Medulla oblongata (tissue), 1 donor: ENCODE data around the gene OAF.
A peak's percentile ranks its signal among the peaks of the same experiment; 100 is the strongest.

Experiments used
- DNase-seq: peaks from one replicate; pipeline ENCODE4 v3.0.0-alpha.2; 2015; ENCODE audit errors: extremely low spot score

OAF gene

DNA sequence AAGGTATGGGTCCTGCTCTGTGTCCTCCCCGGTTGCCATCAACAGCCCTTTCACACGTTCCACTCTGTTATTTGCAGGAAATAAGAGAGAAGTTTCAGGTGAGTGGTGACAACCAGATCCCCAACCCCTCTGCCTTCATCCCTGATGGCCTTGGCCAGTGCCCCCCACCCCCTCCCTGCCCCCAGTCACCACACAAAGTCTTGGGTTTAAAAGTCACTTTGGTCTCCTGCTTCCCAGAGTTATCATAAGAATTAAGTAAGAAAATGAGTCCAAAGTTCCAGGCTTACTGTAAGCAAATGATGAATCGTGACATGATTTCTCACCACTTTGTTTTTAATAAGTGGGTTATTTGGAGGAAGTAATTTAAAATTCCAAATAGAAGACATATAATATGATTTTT lies 9.2 kb upstream of the OAF start:
- no peak for DNase-seq

DNA sequence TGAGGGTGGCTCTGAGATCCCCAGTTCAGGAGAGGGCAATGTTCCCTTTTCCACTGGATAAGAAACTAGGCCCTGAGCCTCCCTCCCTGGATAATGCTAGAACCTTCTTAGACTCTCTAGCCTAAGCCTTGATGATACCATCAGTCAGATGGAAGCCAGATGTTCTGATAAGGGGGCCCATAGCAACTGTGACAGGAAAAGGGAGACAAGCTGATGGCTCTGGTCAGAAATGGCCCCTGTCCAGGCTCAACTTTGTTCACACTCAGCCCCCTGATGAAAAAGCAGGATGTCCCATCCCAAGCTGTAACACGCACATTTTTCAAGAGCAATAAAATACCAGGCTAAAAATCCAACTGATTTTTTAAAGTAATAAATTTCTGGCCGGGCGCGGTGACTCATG lies 7.2 kb upstream of the OAF start:
- DNase-seq: no peak

DNA sequence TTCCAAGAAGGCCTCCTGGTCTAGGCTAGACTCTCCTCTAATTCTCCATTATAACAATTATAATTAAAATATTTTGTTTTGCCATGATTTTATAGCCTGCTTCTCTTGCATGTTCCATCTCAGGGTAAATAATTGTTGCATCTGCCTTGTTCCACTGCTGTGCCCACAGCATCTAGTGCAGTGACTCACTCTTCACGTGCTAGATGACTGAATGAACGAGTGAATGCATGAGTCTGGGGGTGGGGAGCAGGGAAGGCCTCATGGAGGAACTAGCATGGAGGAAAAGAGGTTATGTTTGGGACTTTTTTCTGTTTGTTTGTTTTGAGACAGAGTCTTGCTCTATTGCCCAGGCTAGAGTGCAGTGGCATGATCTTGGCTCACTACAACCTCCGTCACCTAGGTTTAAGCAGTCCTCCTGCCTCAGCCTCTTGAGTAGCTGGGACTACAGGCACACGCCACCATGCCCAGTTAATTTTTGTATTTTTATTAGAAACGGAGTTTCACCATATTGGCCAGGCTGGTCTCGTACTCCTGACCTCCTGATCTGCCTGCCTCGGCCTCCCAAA lies 5.2 kb upstream of the OAF start:
- DNase-seq: no peak

DNA sequence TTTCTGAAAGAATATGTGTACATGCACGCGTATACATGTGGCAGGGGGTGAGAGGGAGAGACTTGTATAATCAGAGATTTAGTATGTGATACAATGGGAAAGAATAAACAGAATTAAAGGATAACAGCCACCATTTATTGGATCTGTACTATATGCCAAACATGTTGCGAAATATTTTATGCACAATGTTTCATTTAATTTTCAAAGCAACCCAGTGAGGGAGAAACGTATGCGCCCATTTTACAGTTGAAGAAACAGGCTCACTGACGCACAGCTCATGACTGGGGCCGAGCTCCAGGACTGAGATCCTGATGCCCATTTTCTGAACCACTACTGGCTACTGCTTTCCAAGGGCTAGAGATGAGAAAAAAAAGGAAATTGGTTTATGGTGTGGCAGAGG lies 3.3 kb upstream of the OAF start:
- DNase-seq: no peak

DNA sequence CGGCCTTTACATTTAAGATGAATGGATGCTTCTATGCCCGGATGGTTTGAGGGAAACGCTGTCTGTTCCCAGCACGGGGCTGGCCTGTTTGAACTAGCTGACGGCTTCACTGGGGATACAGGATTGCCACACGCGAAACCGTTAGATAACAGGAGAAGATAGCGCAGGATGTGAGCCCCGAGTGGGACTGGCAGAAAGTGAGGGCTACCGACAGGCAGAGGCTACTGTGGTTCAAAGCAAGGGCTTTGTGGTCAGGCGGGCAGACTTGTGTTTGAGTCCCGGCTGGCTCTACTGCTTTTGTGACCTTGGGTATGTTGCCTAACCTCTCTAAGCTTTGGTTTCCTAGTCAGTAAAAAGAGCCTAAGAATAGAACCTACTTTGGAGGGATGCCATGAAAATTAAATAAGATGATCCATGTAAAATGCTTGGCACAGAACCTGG lies 2.8 kb upstream of the OAF start:
- DNase-seq: no peak

DNA sequence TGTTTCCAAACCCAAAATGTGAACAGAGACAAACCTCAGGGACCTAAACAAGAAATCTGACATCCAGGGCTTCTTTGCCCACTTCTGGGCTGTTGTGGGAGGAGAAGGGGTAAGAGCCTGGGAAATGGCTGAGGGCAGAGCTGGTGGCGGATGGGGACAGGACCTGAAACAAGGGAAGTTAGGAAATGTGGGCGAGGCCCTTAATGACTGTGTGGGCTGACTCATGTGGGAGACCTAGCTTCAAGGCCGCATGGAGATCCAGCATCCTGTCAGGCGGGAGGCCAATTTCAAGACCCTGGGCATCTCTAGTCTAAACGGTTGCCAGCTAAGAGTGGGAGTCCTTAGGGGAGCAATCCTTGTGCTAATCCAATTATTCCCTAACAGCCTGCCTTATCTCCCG lies 2.1 kb upstream of the OAF start:
- DNase-seq: no peak

DNA sequence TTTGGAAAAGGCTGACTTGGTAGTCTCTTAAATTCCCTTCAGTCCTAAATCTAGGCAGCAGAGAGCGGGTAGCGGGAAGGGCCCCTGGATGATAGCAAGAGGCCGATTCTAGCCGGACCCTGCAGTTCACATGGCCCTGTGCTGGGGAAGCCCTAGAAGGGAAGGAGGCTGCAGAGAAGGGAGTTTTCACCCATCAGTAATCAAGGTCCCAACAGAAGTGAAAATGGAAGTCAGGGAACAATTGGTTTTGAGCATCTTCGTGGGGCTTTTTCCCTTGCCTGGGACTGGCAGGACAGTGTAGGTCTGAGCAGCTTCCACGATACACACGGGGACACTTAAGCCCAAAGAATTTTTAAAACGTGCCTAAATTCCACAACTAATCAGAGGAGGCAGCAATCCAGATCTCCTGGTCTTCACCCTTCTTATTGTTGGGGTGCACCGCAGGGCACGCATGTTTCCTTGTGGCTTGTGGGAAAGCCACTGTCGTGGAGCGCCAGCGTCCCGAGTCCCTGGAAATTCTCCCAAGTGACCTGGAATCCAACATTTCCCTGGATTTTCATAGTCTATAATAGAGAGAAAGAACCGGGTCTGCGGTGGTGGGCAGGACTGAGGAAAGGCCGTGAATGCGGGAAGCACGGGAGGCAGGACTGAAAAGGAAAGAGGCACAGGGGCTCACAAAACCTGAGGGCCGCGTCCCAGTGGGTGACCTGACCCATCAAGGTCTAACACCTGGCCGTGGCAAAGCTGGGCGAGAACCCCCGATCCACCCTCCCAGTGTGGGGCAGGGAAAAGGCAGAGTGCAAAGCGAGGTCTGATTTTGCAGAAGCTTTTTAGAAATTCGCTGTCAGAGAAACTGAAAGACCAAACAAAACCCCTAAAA lies 846 bp upstream of the OAF start:
- no peak for DNase-seq

DNA sequence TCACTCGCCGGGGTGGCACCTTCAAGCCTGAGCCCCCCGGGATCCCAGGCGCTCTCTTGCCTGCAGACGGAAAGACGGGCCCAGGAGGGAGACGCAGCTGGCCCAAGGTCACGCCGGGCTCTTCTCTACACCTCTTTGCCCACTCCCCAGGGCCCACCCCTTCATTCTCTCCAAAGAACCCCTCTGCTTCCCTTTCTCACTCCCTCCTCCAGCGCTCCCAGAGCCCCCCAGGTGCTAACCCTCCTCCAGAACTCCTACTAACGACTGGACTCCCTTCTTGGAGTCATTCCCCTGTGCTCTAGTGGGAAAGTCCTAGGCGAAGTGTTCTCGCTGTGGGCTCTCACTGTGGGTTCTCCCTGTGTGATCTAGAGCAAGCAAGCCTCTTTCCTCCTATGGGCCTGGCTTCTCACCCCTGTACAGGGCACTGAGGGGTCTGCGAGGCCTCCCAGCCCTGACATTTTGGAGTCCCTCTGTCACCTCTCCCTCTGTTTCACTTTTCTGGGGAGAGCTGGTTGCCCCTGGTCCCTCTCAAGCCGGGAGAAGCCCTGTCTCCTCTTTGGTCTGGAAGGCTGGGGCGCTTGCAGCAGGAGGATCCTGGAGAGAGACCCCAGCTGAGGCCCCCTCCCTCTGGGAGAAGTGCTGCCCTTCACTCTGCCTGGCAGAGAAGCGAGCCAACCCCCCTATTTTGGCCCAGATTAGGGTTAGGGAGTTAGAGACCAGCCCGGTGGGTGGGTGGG lies 858 bp downstream of the OAF start:
- no peak for DNase-seq

DNA sequence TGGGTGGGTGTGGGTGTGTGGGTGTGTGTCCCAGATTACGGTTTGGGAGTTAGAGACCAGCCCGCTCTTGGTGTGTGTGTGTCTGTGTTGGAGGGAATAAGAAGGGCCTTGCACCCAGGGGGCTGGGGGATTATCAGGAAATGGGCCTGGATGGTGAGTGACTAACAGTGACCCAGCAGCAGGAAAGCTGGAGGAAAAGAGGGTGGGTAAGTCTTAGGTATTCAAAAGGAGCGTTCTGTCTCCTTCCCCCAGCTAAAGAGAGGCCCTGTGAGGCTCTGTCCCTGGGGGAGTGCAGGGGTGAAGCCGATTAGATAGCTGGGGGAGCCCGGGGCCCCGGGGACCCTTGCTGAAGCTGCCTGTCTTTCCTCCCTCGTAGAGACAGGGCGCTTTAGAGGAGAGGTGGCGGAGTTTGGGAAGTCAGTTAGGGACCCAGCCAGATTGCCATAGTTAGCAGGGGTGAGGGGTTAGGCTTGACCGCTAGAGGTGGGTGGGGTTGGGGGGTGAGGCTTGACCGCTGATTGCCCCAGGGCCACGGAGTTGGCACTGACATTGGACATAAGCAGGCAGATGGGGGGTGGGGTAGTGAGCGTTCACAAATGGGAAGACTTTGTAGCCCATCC lies 1.5 kb downstream of the OAF start:
- DNase-seq: no peak

DNA sequence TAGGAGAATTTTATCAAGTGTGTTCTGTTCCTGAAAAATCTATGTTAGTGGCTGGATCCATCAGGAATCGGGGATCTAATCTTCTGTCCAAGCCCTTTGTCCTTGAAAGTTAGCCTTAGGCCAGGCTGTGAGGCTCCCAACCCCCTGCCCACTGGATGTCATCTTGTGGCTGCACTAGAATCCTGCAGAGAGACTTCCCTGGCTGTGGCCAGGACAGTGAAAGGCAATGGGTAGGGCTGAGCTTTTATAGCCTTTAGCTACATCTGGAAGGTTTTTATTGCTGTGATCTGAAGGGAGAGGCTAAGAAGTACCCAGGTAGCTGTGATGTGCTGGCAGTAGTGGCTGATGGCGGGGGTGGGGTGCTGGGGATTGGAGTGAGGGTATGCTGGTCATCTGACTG lies 2.1 kb downstream of the OAF start:
- DNase-seq: no peak

DNA sequence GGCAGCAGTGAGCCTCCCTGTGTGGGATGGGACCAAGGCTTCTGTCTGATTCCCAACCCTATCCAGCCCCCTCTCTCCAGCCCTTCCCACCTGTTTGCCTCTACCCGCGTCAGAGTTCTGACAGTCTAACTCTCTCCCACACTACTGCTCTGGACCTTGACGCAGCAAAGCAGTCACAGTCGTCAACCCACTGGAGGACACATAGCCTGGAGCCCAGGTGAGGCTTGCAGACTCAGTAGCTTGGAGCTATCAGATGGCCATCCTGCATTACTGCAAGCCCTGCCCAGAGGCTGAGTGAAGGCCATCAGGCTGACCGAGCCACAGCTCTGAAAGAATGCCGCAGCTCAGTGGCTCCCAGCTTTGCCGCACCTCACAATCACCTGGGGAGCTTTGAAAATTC lies 3.7 kb downstream of the OAF start:
- no peak for DNase-seq

DNA sequence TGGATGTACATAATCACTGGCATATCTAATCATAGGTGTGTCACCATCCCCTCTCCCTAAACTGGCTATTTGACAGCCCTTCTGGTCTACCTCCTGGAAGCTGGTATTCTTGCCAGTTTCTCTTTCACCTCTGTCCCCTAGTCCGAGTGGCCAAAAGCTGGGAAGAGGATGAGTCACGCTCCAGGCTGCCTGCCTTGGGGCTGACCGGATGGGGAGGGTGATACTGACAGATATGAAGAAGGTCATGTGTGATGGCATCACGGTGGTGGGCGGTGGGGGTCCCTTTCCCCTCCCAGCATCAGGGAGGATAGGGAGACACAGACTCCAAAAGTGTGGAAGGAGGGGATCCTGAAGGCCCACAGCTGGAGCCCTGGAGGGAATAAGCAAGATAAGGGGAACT lies 4.8 kb downstream of the OAF start:
- no peak for DNase-seq

DNA sequence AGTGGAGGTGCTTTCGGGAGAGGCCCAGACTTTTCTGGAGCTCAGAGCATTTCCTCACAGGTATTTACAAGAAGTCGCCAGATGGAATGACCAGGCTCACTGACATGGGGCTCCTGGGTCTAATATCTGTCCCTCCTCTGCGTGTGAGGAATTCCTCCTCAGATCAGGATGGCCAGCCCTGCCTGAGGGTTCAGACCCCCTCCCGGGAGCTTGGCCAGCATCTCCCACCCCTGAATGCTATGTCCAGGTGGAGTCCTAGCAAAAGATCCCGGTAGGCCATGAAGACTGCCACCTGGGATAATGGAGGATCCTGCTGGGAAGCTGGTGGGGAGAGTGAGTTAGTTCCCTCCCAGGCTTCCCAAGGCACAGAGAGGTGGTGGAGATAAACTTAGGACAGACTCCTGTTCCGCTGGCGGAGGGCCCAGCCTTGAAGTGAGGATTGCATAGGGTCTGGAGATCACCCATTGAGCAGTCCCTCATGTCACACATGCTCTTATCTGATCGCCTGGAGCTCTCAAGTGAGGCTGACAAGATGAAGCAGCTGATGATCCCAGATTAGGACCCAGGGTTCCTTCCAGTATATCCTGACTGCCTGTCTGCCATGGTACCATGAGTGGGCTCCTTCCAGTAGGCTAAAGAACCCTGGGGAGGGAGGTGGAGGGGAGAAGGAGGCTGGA lies 5.7 kb downstream of the OAF start:
- no peak for DNase-seq

DNA sequence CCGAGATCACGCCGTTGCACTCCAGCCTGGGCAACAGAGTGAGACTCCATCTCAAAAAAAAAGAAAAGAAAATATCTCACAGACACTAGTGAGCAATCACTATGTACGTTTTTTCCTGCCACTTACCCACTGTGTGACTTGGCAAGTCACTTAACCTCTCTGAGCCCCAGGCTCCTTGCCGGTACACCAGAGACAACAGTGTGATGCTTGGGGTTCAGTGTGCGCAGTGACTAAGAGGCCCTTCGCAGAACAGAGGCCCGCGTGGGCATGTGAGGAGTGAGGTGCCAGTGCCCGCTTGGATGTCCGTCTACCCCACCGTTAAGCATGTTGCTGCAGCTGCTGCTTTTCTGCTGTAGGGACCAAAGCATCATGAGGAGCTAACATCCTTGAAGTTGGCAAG lies 6.7 kb downstream of the OAF start:
- DNase-seq: no peak

DNA sequence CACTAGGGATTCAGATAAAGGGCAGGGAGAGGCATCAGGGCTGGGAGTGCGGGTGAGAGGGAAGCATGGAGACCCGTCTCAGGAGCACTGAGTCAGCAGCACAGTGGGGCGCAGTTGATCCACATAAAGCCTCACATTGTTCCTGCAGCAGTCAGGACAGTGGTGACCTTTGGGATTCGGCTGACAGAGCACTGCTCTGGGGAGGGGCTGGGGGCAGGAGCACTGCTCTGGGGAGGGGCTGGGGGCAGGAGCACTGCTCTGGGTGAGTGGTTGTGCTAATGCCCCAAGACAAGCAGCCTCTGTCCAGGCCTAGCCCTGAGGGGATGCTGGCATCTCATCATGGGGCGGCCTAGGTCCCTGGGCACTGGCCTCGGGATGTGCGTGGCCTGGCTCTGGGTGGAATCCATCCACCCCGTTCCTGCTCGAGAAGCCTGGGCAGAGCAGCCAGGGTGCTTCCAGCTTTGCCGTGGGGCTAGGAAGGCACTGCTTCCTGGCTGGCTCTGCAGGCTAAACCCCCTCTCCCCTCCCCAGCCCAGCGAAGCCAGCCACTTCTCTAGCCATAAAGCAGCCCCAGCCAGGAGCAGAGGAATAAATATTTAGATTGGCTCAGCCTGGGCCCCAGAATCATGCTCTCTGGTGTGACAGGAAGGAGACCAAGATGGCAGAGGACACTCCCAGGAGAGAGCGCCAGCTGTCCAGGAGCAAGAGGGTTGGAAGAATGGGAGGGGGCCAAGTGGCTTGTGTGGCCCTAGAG lies 7.3 kb downstream of the OAF start:
- DNase-seq: peak; percentile 79

DNA sequence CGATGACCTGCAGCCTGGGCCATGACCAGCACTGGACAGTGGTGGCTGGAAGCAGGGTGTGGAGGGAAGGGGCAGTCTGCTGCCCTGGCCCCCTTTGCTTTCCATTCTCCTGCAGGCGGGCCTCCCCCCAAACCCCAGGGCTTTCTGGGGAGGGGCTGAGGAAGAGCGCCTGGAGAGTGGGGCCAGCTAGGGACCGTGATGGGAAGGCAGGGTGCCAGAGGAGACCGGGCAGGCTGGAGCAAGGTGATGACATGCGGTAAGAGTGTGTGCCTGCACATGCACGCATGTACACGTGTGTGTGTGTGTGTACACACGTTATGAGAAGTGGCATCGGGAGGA lies 7.8 kb downstream of the OAF start:
- DNase-seq: no peak

DNA sequence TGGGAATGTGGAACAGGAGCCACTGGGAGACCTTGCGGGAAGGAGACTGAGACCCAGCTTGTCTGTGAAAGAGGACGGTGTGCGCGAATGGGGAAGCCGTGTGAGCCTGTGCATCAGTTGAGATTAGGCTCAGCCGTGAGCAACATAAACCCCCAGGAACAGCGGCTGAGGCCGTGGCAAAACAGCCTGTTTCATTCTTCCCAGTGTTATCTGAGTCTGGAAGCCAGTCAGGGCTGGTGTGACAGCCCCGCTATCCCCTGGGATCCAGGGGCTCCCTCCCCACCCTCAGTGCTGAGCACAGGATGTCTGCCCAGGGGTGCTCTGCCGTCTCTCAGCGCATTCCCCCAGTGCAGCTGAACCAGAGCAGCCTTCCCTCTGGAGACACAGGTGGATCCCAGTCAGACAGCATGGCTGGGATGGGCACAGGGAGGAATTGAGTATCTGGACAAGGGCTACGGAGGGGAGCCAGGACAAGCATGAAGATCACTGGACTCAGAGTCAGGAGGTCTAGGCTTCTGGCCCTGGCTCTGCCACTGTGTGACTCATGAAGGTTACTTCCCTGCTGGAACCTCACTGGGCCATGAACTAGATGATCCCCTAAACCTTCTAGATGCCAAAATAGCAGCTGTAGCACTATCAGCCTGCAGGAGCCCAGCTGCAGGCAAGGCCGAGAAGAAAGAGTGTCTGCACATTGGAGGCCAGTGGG lies 8.6 kb downstream of the OAF start:
- no peak for DNase-seq

DNA sequence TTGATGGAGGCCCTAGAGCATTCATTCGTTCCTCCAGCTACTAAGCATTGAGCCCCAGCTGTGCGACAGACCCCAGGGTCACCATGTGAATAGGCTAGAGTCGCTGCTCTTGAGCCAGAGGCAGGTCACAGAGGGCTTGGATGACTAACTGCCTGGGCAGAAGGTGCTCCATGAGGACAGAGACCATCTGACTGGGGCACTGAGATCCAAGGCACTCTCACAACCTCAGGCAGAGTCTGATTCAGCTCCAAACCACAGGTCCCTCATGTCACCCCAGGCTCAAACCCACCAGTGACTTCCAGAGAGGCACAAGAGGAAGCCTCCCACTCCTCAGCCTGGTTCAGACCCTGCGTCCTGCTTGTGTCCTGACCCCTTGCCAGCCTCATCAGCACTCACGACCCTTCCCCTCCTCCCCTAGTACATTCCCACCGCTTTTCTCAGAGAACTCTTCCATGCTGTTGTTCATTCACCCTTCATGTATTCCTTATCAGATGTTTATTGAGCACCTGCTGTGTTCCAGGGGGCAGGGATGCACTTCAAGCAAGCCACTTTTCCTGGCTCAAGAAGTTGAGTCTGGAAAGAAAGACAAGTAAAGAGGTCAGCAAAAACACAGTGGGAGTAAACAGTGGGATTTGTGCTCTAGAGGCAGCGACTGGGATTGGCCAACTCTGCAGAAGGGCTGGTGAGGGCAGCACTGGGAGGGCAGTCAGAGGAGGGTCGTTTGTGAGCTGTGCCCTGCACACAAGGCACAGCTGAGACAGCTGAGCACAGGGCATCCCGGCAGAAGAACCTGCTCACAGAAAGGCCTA lies 9.3 kb downstream of the OAF start:
- DNase-seq: no peak

DNA sequence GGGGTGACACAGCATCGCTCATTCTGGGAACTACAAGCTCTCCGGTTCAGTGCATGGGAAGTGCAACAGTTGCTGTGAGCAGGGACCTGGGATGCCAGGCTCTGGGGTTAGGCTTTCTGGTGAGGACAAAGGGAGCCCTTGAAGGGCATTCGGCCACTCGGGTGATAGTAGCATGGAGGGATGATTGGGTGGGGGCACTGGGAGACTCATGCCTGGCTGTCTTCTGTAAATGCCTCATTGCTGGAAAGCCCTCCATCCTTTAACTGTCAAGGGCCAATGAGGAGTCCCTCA lies 9.9 kb downstream of the OAF start:
- no peak for DNase-seq

DNA sequence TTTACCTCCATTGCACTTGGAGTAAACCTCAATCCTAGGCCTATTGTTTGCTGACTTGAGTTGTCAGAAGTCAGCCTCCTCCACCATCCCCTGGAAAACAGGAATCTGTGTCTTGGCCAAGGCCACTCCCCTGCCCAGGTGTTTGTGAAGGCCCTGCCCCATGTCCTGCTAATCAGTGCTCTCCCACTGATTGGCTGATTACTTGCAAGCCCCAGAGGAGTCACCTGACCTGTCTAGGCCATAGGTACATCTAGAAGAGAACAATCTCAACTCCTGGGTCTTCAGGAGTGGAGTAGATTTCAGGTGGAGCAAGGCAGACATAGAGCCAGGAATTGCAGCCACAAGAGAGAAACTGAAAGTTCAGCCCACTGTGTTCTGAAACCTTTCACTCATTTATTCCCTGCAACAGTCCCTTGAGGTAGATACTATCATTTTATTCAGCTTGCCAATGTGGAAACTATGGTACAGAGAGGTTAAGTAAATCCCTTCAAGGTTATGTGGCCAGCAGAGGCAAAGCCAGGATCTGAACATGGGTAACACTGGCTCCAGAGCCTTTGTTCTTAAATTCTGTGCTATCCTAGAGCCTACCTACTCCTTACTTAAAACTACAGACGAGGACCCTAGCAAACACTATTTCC lies 10.4 kb downstream of the OAF start:
- no peak for DNase-seq
